A549 (cell line): ENCODE results near the gene JKAMP.

Source experiments
- BHLHE40 ChIP-seq: IDR thresholded peaks from 2 replicates; pipeline ENCODE4 v1.6.1; 2012; ENCODE audit warnings: low read depth, low read length, inconsistent platforms
- CHD4 ChIP-seq: fragments of 200-600 bp; sonication (generic); IDR thresholded peaks from 2 replicates; pipeline ENCODE4 v1.6.1; 2016; ENCODE audit warnings: antibody characterized with exemption, mild to moderate bottlenecking, borderline replicate concordance
- EP300 ChIP-seq, 2 experiments: fragments of >200 bp; sonication (Bioruptor Twin); formaldehyde crosslinking; IDR thresholded peaks; 2 replicates in 1 of 2; 3 replicates in 1 of 2; pipeline ENCODE4 v1.6.1; 2016 to 2017
- FOSL2 ChIP-seq, 2 experiments: fragments of 450-650 bp in 1 of 2; fragments of >200 bp in 1 of 2; sonication (Bioruptor Twin) in 1 of 2; formaldehyde crosslinking; IDR thresholded peaks; 2 replicates each; pipeline versions ENCODE4 v1.5.0 to v1.6.1; 2016 to 2020; ENCODE audit warnings: mild to moderate bottlenecking in 1 of 2, moderate library complexity in 1 of 2
- MAZ ChIP-seq: fragments of 150-350 bp; IDR thresholded peaks from 2 replicates; pipeline ENCODE4 v1.6.1; 2014; ENCODE audit warnings: antibody characterized with exemption, low read depth, low read length, borderline replicate concordance
- NFE2L2 ChIP-seq: fragments of 150-350 bp; conservative IDR thresholded peaks from 2 replicates; pipeline ENCODE4 v1.6.1; 2014; ENCODE audit warnings: low read length
- POLR2A ChIP-seq: IDR thresholded peaks from 2 replicates; pipeline ENCODE4 v1.6.1; 2012; ENCODE audit warnings: mild to moderate bottlenecking, low read length
- POLR2AphosphoS2 ChIP-seq: conservative IDR thresholded peaks from 2 replicates; pipeline ENCODE4 v1.6.1; 2012; ENCODE audit warnings: low read length, improper control_type of control experiment, inconsistent platforms
- RFX5 ChIP-seq: fragments of 450-650 bp; IDR thresholded peaks from 2 replicates; pipeline ENCODE4 v1.7.1; 2014; ENCODE audit warnings: antibody characterized with exemption, mild to moderate bottlenecking, moderate library complexity
- TP53 ChIP-seq: fragments of 250-450 bp; sonication (Bioruptor Pico); IDR thresholded peaks from 2 replicates; pipeline ENCODE4 v1.5.0; 2021; ENCODE audit warnings: mild to moderate bottlenecking, moderate library complexity
- USF2 ChIP-seq: fragments of 450-650 bp; IDR thresholded peaks from 2 replicates; pipeline ENCODE4 v1.6.1; 2014; ENCODE audit warnings: antibody characterized with exemption
- ZFP36 ChIP-seq: fragments of 450-650 bp; IDR thresholded peaks from 2 replicates; pipeline ENCODE4 v1.6.1; 2014; ENCODE audit warnings: borderline replicate concordance; ENCODE audit not compliant: partially characterized antibody
- TF ChIP-seq, protein P1 (sequence below): fragments of >200 bp; sonication (Bioruptor Twin); formaldehyde crosslinking; IDR thresholded peaks from 3 replicates; pipeline ENCODE4 v1.5.1; 2016
- TF ChIP-seq, protein P2 (sequence below): fragments of 200-600 bp; sonication (generic); IDR thresholded peaks from 2 replicates; pipeline ENCODE4 v1.6.1; 2016; ENCODE audit warnings: antibody characterized with exemption, mild to moderate bottlenecking, moderate library complexity

DNA sequence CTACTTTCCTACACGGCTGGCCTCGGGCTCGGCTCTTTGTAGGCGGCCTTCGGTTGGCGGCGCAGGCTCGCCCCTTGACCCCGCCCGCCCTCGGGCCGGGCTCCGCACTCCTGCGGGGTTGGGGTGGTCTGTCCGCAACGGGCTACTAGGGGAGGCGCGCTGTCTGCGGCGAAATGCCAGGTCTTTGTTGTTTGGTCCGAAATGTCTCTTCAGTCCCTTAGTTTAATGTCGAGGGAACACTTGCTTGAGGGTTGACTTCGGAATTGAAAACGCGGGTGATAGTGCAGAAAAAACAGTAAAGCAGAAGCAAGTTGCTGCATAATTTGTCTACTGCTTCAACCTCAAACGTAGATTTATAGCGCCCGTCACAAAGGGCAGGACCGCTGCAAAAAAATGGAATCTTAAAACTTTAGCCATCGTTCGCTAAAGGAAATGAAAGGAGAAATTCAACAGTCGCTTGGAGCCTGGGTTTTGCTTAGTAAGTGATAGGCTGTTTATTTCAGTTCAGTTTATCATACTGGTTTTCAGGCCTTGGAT, 390 bp downstream of the JKAMP start:
- TF ChIP-seq ZFP36 (no peak), NFE2L2 (no peak), FOSL2 (IDR thresholded peaks at IDR 0.05) (no peak), FOSL2 (CRISPR knock-in tag; IDR thresholded peaks at IDR 0.05) (no peak), EP300 (IDR thresholded peaks at IDR 0.05) (no peak), CHD4 (no peak), MAZ (no peak), BHLHE40 (no peak), RFX5 (no peak), POLR2A (no peak), USF2 (no peak), POLR2AphosphoS2 (no peak), TP53 (CRISPR knock-in tag) (no peak)
- TF ChIP-seq, protein P1, sequence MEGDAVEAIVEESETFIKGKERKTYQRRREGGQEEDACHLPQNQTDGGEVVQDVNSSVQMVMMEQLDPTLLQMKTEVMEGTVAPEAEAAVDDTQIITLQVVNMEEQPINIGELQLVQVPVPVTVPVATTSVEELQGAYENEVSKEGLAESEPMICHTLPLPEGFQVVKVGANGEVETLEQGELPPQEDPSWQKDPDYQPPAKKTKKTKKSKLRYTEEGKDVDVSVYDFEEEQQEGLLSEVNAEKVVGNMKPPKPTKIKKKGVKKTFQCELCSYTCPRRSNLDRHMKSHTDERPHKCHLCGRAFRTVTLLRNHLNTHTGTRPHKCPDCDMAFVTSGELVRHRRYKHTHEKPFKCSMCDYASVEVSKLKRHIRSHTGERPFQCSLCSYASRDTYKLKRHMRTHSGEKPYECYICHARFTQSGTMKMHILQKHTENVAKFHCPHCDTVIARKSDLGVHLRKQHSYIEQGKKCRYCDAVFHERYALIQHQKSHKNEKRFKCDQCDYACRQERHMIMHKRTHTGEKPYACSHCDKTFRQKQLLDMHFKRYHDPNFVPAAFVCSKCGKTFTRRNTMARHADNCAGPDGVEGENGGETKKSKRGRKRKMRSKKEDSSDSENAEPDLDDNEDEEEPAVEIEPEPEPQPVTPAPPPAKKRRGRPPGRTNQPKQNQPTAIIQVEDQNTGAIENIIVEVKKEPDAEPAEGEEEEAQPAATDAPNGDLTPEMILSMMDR, result no peak
- TF ChIP-seq, protein P2, sequence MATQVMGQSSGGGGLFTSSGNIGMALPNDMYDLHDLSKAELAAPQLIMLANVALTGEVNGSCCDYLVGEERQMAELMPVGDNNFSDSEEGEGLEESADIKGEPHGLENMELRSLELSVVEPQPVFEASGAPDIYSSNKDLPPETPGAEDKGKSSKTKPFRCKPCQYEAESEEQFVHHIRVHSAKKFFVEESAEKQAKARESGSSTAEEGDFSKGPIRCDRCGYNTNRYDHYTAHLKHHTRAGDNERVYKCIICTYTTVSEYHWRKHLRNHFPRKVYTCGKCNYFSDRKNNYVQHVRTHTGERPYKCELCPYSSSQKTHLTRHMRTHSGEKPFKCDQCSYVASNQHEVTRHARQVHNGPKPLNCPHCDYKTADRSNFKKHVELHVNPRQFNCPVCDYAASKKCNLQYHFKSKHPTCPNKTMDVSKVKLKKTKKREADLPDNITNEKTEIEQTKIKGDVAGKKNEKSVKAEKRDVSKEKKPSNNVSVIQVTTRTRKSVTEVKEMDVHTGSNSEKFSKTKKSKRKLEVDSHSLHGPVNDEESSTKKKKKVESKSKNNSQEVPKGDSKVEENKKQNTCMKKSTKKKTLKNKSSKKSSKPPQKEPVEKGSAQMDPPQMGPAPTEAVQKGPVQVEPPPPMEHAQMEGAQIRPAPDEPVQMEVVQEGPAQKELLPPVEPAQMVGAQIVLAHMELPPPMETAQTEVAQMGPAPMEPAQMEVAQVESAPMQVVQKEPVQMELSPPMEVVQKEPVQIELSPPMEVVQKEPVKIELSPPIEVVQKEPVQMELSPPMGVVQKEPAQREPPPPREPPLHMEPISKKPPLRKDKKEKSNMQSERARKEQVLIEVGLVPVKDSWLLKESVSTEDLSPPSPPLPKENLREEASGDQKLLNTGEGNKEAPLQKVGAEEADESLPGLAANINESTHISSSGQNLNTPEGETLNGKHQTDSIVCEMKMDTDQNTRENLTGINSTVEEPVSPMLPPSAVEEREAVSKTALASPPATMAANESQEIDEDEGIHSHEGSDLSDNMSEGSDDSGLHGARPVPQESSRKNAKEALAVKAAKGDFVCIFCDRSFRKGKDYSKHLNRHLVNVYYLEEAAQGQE, result no peak
